SK-N-SH treated with all-trans-retinoic acid at 6 μM for 48 hours (cell line): ENCODE measurements around the gene ODAM.

Experiments used
- CSDC2 ChIP-seq: fragments of 250-450 bp; sonication (Bioruptor Pico); IDR thresholded peaks from 2 replicates; pipeline ENCODE4 v1.5.0; 2020; ENCODE audit warnings: mild to moderate bottlenecking, moderate library complexity
- ESRRG ChIP-seq: fragments of 250-450 bp; sonication (Bioruptor Pico); IDR thresholded peaks from 2 replicates; pipeline ENCODE4 v1.6.1; 2021; ENCODE audit warnings: mild to moderate bottlenecking
- ISL1 ChIP-seq: fragments of 250-450 bp; sonication (Bioruptor Pico); IDR thresholded peaks from 2 replicates; pipeline ENCODE4 v2.1.2; 2022; ENCODE audit warnings: mild to moderate bottlenecking, moderate library complexity
- OSR1 ChIP-seq: fragments of 250-450 bp; sonication (Bioruptor Pico); IDR thresholded peaks from 2 replicates; pipeline ENCODE4 v1.8.0; 2022; ENCODE audit warnings: moderate library complexity, mild to moderate bottlenecking, inconsistent platforms
- PPARA ChIP-seq: fragments of 250-450 bp; sonication (Bioruptor Pico); IDR thresholded peaks from 2 replicates; pipeline ENCODE4 v1.5.0; 2020; ENCODE audit warnings: mild to moderate bottlenecking, borderline replicate concordance
- RARB ChIP-seq: fragments of 250-450 bp; sonication (Bioruptor Pico); IDR thresholded peaks from 2 replicates; pipeline ENCODE4 v1.8.0; 2021; ENCODE audit warnings: mild to moderate bottlenecking, moderate library complexity
- ZFP3 ChIP-seq: fragments of 250-450 bp; sonication (Bioruptor Pico); IDR thresholded peaks from 2 replicates; pipeline ENCODE4 v1.5.0; 2020; ENCODE audit warnings: mild to moderate bottlenecking, moderate library complexity
- ZFP30 ChIP-seq: fragments of 450-650 bp; formaldehyde crosslinking; IDR thresholded peaks from 2 replicates; pipeline ENCODE4 v1.5.0; 2022; ENCODE audit warnings: mild to moderate bottlenecking, moderate library complexity
- ZNF565 ChIP-seq: fragments of 450-650 bp; formaldehyde crosslinking; conservative IDR thresholded peaks from 2 replicates; pipeline ENCODE4 v1.5.0; 2020; ENCODE audit warnings: low read depth, mild to moderate bottlenecking, moderate library complexity
- ZNF8 ChIP-seq: fragments of 450-650 bp; formaldehyde crosslinking; IDR thresholded peaks from 2 replicates; pipeline ENCODE4 v1.5.0; 2020; ENCODE audit warnings: mild to moderate bottlenecking, moderate library complexity
- TF ChIP-seq, protein P1 (sequence below): fragments of 250-450 bp; sonication (Bioruptor Pico); IDR thresholded peaks from 2 replicates; pipeline ENCODE4 v1.5.0; 2020; ENCODE audit warnings: mild to moderate bottlenecking, moderate library complexity
- TF ChIP-seq, protein P2 (sequence below): fragments of 250-450 bp; sonication (Bioruptor Pico); IDR thresholded peaks from 2 replicates; pipeline ENCODE4 v1.8.0; 2020; ENCODE audit warnings: mild to moderate bottlenecking, moderate library complexity, borderline replicate concordance
- TF ChIP-seq, protein P3 (sequence below): fragments of 250-450 bp; sonication (Bioruptor Pico); IDR thresholded peaks from 2 replicates; pipeline ENCODE4 v1.5.1; 2020; ENCODE audit warnings: low read depth, mild to moderate bottlenecking, moderate library complexity
- TF ChIP-seq, protein P4 (sequence below): fragments of 250-450 bp; sonication (Bioruptor Pico); IDR thresholded peaks from 2 replicates; pipeline ENCODE4 v1.5.1; 2021; ENCODE audit warnings: mild to moderate bottlenecking, moderate library complexity

DNA sequence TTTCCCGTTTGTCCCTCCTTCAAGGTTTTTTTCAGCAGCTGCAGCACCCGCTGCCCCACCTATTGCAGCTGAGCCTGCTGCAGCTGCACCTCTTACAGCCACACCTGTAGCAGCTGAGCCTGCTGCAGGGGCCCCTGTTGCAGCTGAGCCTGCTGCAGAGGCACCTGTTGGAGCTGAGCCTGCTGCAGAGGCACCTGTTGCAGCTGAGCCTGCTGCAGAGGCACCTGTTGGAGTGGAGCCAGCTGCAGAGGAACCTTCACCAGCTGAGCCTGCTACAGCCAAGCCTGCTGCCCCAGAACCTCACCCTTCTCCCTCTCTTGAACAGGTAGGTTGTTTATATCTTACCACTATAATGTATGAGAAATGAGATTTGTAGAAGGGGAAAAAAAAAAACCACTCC, 36.9 kb upstream of the ODAM start:
- TF ChIP-seq CSDC2 (CRISPR knock-in tag) (no peak), PPARA (CRISPR knock-in tag) (no peak), ESRRG (CRISPR knock-in tag) (no peak), ZFP30 (CRISPR knock-in tag) (no peak), ZFP3 (no peak), ZNF565 (no peak), RARB (CRISPR knock-in tag) (no peak), ZNF8 (no peak), ISL1 (no peak), OSR1 (CRISPR knock-in tag) (no peak)
- TF ChIP-seq, protein P1, sequence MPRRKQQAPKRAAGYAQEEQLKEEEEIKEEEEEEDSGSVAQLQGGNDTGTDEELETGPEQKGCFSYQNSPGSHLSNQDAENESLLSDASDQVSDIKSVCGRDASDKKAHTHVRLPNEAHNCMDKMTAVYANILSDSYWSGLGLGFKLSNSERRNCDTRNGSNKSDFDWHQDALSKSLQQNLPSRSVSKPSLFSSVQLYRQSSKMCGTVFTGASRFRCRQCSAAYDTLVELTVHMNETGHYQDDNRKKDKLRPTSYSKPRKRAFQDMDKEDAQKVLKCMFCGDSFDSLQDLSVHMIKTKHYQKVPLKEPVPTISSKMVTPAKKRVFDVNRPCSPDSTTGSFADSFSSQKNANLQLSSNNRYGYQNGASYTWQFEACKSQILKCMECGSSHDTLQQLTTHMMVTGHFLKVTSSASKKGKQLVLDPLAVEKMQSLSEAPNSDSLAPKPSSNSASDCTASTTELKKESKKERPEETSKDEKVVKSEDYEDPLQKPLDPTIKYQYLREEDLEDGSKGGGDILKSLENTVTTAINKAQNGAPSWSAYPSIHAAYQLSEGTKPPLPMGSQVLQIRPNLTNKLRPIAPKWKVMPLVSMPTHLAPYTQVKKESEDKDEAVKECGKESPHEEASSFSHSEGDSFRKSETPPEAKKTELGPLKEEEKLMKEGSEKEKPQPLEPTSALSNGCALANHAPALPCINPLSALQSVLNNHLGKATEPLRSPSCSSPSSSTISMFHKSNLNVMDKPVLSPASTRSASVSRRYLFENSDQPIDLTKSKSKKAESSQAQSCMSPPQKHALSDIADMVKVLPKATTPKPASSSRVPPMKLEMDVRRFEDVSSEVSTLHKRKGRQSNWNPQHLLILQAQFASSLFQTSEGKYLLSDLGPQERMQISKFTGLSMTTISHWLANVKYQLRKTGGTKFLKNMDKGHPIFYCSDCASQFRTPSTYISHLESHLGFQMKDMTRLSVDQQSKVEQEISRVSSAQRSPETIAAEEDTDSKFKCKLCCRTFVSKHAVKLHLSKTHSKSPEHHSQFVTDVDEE (CRISPR knock-in tag) = no peak
- TF ChIP-seq, protein P2, sequence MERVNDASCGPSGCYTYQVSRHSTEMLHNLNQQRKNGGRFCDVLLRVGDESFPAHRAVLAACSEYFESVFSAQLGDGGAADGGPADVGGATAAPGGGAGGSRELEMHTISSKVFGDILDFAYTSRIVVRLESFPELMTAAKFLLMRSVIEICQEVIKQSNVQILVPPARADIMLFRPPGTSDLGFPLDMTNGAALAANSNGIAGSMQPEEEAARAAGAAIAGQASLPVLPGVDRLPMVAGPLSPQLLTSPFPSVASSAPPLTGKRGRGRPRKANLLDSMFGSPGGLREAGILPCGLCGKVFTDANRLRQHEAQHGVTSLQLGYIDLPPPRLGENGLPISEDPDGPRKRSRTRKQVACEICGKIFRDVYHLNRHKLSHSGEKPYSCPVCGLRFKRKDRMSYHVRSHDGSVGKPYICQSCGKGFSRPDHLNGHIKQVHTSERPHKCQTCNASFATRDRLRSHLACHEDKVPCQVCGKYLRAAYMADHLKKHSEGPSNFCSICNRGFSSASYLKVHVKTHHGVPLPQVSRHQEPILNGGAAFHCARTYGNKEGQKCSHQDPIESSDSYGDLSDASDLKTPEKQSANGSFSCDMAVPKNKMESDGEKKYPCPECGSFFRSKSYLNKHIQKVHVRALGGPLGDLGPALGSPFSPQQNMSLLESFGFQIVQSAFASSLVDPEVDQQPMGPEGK (CRISPR knock-in tag) = no peak
- TF ChIP-seq, protein P3, sequence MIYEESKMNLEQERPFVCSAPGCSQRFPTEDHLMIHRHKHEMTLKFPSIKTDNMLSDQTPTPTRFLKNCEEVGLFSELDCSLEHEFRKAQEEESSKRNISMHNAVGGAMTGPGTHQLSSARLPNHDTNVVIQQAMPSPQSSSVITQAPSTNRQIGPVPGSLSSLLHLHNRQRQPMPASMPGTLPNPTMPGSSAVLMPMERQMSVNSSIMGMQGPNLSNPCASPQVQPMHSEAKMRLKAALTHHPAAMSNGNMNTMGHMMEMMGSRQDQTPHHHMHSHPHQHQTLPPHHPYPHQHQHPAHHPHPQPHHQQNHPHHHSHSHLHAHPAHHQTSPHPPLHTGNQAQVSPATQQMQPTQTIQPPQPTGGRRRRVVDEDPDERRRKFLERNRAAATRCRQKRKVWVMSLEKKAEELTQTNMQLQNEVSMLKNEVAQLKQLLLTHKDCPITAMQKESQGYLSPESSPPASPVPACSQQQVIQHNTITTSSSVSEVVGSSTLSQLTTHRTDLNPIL (CRISPR knock-in tag) = no peak
- TF ChIP-seq, protein P4, sequence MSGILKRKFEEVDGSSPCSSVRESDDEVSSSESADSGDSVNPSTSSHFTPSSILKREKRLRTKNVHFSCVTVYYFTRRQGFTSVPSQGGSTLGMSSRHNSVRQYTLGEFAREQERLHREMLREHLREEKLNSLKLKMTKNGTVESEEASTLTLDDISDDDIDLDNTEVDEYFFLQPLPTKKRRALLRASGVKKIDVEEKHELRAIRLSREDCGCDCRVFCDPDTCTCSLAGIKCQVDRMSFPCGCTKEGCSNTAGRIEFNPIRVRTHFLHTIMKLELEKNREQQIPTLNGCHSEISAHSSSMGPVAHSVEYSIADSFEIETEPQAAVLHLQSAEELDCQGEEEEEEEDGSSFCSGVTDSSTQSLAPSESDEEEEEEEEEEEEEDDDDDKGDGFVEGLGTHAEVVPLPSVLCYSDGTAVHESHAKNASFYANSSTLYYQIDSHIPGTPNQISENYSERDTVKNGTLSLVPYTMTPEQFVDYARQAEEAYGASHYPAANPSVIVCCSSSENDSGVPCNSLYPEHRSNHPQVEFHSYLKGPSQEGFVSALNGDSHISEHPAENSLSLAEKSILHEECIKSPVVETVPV (CRISPR knock-in tag) = no peak
